IPS DF 4.7 (cell line): ENCODE data around the gene PRRC2C.

Experiments
- DNase-seq: peaks from one replicate; pipeline ENCODE4 v3.0.0-alpha.2; 2013; ENCODE audit warnings: low spot score; ENCODE audit errors: extremely low read depth

PRRC2C gene

GRCh38 chr1:171635661-171636060, 150.3 kb downstream of the PRRC2C start:
- no peak for DNase-seq

DNA sequence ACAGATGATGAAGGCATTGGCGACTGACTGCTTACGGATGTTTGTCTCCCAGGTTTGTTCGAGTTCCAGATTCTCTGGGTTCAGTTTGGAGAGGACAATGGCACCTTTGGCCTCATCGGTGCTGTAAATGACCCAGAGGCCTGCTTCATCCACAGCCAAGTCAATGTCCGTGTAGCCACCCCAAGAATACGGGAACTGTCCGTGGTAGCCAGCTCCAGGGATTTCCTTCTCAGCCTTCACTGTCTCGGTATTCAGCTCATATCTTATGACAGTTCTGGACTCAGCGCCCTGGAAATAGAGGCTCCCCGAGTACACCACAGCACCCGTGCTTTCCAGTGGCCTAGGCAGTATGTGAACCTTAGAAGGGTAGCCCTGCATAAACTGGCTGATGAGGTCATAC, 150.8 kb downstream of the PRRC2C start:
- DNase-seq: no peak

DNA sequence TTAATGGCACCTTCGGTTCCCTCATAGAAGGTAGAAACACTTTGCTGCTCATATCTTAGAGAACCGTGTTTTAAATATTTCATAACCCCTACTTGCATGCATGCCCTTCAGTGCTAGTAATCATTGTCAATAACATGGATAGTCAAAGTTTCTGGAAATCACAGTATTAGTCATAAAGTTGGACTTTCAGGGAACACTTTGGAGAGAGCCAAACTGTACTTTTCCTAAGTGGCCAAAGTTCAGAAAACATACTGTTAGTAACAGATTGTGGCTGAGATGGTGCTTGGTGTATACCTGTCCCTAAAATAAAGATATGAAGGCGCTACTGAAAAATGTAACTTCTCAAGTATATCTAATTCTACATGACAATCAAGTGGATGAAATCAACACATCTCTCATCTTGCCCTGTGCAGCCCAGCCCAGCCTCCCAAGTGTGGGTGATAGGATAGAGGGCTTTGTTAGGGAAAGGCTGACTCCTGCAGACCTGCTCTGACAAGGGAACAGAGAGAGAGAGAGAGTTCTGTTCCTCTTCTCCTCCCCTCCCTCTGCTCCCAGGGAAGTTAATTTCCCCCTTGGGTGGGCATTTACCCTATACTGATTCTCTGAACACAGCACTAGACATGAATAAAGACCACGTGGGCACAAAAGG, 152.7 kb downstream of the PRRC2C start:
- DNase-seq: no peak

GRCh38 chr1:171640225-171640624, 154.9 kb downstream of the PRRC2C start:
- DNase-seq: no peak

- DNase-seq: no peak
Observed at GRCh38 chr1:171641076-171641864, 155.9 kb downstream of the PRRC2C start.

DNA sequence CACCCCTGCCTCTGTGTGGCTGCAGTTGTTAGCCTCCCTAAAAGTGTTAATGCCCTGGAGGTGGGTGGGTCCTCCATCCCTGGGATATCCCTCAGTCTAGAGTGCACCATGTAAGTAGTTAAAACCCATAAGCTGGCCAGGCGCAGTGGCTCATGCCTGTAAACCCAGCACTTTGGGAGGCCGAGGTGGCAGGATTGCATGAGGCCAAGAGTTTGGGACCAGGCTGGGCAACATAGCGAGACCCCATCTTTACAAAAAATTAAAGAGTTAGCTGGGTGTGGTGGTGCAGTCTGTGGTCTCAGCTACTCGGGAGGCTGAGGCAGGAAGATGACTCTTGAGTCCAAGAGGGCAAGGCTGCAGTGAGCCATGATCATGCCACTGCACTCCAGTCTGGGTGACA, 156.9 kb downstream of the PRRC2C start:
- no peak for DNase-seq
